Activated CD8-positive, alpha-beta memory T cell treated with anti-CD3 and anti-CD28 coated beads for 48 hours (primary cell): ENCODE measurements around the gene TET1.
"Not testable (repeated sequence)": the region's sequence is repeated elsewhere in the genome, so short reads cannot be mapped to it uniquely, and the experiment has no call there.

ENCODE experiments used
- DNase-seq, 3 experiments: peaks; one replicate each; pipeline ENCODE4 v3.0.0-alpha.2; 2020; ENCODE audit warnings: low read depth in 2 of 3, low spot score in 2 of 3

TET1 gene

DNA sequence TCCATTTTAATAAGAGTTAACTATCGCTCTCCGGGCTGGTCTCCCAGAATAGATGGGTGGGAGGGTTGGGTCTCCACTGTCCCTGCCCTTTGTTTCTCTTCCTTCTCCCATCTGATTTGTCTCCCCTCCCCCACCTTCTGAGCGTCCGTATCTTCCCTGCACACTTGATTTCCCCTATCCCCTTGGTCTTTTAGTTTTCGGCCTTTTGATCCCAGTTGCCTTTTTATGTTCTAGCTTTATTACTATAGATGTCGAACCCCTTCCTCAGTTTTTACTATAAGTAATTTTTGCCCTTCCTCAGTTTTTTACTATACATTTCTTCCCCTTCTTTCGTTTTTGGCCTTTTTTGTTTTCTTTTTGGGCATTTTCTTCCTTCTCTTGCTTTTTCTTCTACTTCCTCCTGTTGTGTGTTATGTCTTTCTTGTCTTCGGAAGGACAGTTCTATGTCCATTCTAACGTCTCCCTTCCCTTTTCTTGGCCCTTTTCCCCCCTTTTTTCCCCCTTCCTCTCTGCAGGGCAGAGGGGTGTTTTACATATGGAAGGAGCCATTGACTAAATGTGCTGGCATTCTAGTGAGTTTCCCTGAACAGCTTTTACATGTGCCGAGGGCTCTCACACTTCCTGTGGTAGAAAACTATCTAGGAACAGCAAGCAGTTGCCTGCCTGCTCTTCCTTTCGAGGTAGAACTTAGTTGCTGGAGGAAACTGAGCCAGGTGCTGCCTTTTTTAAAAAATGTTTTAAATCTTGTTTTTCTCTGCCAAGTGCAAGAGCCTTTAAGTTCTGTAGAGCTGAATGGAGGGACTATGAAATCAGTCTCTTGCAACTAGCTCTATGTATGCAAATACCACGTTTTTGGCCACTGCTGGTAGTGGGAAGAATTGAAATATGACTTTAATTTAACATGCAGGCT is 2.8 kb downstream of the TET1 start:
- DNase-seq, result no peak

DNA sequence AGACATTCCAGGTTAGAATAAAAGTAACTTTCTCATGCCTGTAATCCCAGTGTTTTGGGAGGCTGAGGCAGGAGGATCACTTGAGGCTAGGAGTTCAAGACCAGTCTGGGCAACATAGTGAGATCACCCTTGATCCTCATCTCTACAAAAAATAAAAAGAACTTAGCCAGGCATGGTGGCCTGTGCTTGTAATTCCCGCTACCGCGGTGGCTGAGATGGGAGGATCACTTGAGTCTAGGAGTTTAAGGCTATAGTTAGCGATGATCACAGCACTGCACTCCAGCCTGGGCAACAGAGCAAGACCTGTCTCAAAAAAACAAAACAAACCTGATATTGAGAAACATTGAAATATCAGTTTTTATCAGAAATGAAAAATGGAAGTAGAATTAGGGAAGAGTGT is 4.6 kb downstream of the TET1 start:
- no peak for DNase-seq

GRCh38 chr10:68565658-68566057 is 5.5 kb downstream of the TET1 start:
- DNase-seq, result no peak

- no peak for DNase-seq
Measured at GRCh38 chr10:68566351-68566750, 6.2 kb downstream of the TET1 start.

- no peak for DNase-seq
Measured at GRCh38 chr10:68566955-68567354, 6.8 kb downstream of the TET1 start.

- DNase-seq, result no peak
Measured at GRCh38 chr10:68572151-68572550, 12.0 kb downstream of the TET1 start.

GRCh38 chr10:68574051-68574450 is 13.9 kb downstream of the TET1 start:
- DNase-seq, result no peak

DNA sequence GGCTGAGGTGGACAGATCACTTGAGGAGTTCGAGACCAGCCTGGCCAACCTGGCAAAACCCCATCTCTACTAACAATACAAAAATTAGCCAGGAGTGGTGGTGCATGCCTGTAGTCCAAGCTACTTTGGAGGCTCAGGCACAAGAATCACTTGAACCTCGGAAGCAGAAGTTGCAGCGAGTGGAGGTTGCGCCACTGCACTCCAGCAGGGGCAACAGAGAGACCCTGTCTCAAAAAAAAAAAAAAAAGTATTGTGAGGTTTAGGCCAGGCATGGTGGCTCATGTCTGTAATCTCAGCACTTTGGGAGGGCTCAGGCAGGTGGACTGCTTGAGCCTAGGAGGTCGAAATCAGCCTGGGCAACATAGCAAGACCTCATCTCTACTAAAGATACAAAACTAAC is 16.0 kb downstream of the TET1 start:
- DNase-seq, result no peak

- DNase-seq, result no peak
Measured at GRCh38 chr10:68578974-68579373, 18.8 kb downstream of the TET1 start.

DNA sequence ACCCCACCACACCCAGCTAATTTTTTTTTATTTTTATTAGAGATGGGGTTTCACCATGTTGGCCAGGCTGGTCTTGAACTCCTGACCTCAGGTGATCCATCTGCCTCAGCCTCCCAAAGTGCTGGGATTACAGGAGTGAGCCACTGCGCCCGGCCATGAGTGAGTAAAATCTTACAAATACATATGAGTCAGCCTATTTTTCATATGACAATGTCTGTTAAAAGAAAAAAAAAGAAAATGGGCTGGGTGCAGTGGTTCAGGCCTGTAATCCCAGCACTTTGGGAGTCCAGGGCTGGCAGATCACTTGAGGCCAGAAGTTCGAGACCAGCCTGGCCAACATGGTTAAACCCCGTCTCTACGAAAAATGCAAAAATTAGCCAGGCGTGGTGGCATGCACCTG is 24.1 kb downstream of the TET1 start:
- not testable (repeated sequence) for DNase-seq

DNA sequence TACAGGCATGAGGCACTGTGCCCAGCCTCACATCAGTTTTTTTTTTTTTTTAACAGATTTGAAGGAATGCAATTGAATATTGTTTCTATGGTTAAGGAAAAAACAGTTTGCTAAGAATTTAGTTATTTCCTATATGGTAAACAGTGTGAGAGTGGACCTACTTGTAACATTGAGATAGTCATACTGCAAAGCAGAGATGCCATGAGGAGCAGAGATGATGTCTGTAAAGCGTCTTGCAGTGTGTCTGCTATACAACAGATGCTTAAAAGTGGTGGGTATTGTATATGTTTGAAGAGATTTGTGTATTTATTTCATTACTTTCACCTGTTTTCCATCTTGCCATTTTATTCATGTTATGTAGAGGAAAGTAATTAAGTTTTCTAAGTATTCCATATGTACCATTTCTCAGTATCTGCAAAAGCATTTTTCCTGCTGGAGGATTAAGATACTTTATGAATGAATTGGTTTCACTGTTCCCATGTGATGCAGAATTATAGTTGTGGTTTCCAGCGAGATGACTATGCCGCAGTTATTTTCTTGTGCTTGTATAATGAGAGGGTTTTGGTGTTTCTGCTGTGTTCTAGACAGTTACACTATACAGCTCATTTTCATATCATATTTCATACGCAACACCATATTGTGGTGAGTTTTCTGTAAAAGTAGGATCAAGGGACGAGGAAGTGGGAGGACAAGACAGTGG is 26.6 kb downstream of the TET1 start:
- no peak for DNase-seq

GRCh38 chr10:68594405-68594804 is 34.3 kb downstream of the TET1 start:
- DNase-seq, result no peak

GRCh38 chr10:68595513-68595912 is 35.4 kb downstream of the TET1 start:
- DNase-seq, result no peak

DNA sequence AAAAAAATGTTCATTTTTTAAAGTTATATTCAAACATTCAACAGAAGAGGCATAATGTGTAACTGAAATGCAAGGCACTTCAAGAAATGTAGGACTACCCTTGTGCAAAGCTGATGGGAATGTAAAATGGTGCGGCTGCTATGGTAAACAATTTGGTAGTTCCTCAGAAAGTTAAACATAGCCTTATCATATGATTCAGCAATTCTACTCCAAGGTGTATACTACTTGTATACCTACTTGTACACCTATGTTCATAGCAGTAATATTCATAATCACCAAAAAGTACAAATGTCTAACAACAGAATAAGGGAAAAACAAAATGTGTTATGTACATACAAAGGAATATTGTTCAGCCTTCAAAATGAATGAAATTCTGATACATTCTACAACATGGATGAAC is 37.3 kb downstream of the TET1 start:
- DNase-seq, result no peak

DNA sequence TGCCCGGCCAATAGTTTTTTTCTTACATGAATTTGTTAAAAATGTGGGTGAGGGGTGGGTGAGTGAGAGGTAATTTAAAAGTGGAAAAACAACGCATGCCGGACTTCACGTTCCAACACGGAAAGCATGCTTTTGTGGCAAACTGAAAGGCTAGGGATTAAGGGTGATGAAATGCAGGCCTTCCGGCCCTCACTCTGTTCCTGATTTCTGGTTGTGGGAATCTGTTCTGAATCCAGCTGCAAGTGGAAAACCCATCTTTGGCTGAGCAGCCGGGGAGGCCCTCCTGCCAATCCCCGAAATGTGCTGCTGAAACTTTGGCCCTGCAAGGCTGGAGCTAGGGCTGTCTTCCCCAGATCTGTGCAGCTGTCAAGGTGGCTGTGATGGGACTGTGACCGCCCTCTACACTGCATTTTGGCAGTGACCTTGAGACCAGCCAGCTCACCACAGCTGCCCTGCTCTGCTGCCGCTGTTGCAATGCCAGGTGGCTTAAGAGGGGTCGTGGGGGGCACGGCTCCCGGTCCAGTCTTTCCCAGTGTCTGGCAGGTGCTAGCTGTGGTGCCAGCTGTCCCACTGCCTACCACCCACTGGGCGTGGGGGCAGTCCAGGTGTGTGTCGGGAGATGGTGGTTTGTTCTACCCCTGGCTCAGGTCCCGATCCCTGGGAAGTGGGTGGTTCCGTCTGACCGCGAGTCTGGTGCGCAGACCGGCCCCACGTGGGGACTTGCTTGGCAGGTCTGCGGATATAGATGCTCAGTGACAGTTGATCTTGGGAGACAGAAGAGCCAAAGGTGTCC is 39.0 kb downstream of the TET1 start:
- no peak for DNase-seq

DNA sequence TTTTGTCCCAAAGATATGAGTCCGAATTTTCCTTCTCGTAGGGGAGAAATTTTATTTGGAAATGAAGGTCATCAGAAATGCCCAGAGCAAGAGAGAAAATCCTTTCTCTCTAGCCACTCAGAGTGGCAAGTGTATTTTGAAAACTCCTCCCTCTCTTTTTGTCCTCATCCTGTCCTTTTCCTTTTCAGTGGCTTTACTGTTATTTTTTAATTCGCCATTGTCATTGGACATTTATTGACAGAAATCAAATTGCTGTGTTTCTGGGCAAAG is 39.6 kb downstream of the TET1 start:
- DNase-seq, result no peak

GRCh38 chr10:68600041-68600778 is 40.1 kb downstream of the TET1 start:
- peak; percentile 24 to 36 (median 27) for DNase-seq

DNA sequence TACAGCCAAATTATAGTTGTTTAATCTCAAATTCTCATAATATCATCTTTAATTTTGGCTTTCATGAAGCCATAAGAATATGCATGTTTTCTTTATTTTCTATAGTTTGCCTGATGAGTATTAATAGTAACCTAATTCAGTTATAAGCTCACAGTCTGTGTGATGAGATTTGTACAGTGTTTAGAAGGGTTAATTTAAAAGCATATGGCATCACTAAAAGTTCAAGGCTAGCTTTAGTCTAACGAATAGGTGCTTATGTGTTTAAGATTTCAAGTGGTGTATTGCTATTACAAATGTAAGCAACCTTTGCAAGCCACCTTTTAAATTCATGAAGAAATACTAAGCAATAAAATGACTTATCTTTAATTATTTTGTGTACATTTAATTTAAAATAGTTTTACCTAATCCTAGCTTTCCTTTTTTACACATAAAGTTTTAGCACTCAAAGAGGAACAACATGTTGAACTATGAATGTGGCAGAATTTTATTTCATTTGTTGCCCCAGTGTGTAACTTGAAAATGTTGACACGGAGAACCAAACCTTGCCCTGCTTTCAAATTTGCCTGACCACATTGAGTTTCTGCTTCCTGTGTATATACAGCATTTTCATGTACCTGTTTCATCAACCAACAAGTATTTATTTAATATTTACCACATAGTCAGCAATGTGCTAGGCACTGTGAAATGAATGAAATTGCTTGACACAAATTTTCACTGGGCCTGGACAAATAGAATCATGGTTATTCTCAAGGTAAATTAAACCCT is 41.5 kb downstream of the TET1 start:
- DNase-seq, result no peak

- DNase-seq, result no peak
Measured at GRCh38 chr10:68602434-68602833, 42.3 kb downstream of the TET1 start.

- no peak for DNase-seq
Measured at GRCh38 chr10:68603766-68604165, 43.6 kb downstream of the TET1 start.

DNA sequence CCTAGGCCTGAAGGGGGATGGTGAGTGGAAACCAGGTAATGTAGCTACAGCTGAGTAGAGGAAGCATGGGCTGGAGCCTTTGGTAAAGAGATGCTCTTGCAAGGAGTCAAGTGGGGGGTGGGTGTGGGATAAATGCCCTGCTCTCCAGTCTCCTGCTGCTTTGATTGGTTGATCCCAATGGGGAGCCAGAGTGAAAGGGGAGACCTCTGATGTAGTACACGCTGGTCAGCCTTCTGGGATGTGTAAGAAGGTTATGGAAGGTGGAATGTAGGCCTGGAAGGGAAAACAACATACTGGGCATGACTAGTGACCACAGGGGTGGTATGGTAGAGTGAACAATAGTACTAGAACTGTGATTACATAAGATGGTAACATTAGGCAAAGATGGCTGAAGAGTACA is 44.3 kb downstream of the TET1 start:
- no peak for DNase-seq
